A172 (cell line): ENCODE measurements around the gene FBXO15. TPM values are rescaled to one million over a fixed set of nuclear protein-coding genes. Genes with fewer than 3 reads are reported as not detected.

ENCODE experiments used
- DNase-seq: peaks from one replicate; pipeline ENCODE4 v3.0.0-alpha.2; 2015; ENCODE audit warnings: low spot score
- total RNA-seq: library from RNA; depleted of rRNA; stranded (reverse); fragments of >200 nt; shearing (Covaris generic); gene quantifications from 2 replicates; pipeline ENCODE4 v1.2.3, GENCODE V29; 2014

Gene FBXO15
- total RNA-seq, 1 experiment from 2014 or later: 0.31 TPM

DNA sequence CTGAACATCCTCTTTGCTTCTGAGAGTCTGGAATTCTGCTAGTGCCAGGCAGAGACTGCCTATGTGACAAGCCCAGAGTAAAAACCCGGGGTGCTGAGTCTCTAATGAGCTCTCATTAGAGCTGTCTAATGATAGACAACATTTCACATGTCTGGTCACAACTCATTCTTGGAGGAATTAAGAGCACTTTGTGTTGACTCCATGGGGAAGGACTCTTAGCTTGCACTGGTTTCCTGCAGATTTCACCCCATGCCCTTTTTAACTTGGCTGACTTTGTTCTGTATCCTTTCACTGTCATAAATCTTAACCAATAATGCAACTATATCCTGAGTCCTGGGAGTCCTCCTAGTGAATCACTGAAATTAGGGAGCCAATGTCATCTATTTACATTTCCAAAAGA is 33.5 kb downstream of the FBXO15 start:
- DNase-seq: no peak

DNA sequence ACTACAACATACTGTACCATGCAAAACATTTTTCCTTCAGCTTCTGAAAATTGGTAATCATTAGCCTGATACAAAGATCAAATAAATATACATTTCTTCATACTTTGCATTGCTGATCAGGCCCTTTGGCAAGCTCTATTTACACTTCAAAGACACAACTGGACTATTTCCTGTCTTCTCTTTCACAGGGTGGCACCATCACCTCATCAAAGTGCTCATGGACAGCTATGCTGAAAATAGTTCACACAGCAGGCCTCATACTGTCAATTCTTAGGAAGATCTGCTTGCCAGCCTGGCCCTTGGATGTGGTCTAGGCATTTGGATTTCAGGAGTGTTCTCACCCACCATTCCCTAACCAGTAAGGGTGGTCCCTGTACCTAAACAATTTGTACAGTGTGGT is 33.9 kb downstream of the FBXO15 start:
- DNase-seq: no peak

- DNase-seq: no peak
Observed at GRCh38 chr18:74110976-74111375, 36.7 kb downstream of the FBXO15 start.

DNA sequence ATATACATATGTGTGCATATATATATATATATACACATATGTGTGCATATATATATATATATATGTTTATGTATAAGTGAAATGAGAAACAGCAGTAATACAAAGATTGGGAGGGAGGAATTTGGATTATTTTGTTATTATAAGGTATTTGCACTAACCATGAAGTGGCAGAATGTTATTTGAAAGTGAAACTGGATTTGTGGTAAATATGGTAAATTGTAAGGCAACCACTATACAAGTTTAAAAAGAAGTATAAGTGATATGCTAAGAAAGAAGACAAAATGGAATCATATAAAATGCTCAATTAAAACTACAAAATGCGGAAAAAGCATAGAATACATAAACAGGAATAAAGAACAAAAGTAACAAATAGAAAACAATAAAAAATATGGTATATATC is 37.5 kb downstream of the FBXO15 start:
- no peak for DNase-seq

DNA sequence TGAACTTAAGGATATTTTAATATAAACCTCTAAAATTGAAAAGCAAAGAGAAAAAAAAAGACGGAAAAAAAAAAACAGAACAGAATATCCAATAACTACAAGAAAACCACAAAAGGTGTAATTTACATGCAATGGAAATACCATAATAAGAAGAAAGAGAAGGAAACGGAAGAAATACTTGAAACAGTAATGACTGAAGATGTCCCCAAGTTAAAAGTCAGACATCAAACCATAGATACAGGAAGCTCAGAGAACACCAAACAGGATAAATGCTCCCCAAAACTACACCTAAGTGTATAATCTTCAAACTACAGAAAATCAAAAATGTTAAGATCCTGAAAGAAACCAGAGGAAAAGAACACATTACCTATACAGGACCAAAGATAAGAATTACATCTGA is 39.2 kb downstream of the FBXO15 start:
- no peak for DNase-seq

GRCh38 chr18:74097803-74098202 is 49.8 kb downstream of the FBXO15 start:
- DNase-seq: no peak

DNA sequence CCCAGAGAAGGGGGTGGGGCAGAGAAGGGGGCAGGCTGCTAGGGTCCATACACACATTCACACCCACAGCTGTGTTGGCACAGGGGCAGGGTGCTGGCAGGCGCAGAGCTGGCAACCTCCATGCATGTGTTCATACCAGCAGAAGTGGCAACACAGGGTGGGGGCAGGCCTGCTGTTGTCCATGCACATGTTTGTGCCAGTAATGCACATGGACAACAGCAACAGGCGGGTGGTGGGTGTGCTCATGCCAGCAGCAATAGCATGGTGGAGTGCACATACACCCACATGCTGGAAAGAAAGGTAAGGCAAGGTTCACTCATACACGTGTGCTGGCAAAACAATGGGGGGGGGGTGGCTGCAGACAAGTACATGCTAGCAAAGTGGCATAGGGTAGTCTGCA is 54.7 kb downstream of the FBXO15 start:
- DNase-seq: no peak

DNA sequence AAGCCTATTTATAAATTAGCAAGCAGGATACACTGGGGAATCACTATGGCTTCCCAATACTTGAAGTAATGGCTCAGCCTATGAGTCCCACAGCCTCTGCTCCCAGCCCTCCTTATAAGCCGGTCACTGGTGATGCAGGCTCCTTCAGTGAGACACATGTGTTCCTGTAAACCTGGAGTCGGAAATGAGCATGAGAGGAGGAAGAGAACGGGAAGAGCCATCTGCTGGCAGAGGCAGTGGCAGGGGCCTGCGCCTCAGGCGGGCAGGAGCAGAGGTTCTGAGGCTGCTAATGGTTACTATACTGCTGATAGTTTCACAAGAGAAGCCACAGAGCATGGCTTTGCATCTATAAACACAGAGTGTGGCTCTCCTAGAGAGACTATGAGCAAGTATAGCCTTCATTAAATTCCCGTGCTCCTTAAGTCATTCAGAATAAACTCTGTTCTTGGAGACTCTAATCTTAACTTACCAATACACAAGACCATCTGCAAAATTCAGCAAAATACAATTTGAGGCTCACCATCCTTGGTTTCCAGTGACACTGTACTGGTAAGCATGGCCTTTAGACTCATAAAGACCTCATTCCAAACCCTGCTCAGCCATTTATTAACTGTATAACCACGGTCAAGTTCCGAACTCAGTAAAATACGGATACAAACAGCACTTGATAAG is 63.3 kb downstream of the FBXO15 start:
- no peak for DNase-seq

GRCh38 chr18:74083557-74083952 is 64.1 kb downstream of the FBXO15 start:
- DNase-seq: no peak

DNA sequence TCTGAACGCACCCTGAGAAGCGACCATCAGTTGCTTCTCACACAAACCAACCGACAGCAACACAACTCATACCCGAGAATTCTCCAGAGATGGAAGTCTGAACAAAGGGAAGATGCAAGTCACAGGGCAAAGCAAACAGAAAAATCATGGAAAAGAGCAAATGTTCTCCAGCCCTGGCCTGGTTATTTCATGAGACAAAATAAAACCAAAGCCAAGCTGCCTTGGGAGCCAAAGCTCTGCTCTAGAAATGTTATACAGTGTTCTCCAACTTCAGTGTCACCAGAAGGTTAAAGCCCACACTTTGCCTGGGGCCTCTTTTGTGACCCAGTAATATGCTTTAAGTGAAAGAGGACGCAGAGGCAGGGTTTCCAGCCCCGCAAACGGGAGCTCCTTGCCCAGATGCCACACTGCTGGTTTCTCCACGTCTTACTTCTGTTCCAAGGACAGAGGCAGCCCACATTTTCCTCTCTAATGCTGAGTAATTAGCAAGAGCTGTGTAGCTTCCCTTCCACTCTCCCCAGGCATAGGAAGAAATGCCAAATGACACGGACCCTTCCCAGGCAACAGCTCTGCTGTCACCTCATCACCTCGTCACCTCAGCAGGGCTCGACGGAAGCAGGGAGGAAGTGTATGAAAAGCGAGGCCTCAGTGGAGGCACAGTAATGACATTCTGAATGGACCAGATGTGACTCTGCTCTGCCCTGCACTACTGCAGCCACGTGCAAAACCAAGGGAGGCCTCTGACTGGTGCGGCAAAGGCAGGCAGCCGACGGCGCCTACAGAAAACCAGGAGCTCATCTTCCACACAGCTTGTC is 64.7 kb downstream of the FBXO15 start:
- DNase-seq: no peak

- DNase-seq: no peak
Observed at GRCh38 chr18:74081966-74082741, 65.5 kb downstream of the FBXO15 start.

DNA sequence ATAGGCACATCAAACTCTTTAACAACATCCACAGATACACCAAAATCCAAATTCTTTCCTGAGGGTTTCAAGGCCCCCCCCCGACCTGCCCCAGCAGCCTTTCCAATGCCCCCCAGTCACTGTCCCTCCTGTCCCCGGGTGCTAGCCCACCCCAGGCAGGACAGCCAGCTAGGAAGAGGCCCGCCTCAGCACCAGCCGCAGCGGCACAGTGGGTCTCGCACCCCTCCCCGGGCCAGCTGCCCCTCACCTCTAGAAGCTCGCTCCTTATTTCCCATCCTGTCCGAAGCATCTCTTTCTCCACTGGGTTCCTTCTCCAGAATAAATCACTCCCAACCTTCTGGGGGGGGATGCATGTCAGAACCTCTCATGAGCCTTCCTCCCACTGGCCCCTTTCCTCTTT is 69.4 kb downstream of the FBXO15 start:
- no peak for DNase-seq

- DNase-seq: no peak
Observed at GRCh38 chr18:74074668-74075564, 72.7 kb downstream of the FBXO15 start.

DNA sequence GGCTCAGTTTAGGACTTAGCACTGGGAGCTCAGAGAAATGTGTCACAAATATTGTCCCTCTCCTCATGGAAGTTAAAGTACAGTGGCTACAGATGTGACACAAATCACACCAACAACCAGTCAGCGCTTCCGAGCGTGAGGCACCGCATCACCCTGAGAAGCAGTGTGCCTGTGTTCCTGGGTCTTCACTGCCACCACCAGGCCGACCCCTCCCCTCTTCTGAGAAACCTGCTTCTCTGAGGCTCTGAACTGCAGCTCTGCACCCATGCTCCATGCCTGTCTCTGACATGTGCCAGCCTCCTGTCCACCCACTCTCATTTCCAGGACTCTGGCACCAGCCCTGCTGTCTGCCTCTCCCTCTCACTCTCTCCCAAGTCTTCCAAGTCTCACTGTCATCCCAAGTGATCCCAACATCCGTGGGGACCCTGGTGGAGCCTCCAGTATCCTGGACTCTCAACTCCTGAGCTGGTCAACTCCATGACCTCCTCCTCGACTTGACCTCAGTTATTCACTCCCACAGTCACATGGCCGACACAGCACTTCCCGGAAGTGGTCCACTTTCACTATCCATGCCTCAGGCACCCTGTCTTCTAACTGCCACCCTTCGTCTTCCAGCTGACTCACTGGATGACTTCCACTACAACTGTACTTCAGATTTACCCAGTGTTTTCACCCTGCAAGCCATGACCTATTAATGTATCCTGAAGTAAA is 73.5 kb downstream of the FBXO15 start:
- no peak for DNase-seq

DNA sequence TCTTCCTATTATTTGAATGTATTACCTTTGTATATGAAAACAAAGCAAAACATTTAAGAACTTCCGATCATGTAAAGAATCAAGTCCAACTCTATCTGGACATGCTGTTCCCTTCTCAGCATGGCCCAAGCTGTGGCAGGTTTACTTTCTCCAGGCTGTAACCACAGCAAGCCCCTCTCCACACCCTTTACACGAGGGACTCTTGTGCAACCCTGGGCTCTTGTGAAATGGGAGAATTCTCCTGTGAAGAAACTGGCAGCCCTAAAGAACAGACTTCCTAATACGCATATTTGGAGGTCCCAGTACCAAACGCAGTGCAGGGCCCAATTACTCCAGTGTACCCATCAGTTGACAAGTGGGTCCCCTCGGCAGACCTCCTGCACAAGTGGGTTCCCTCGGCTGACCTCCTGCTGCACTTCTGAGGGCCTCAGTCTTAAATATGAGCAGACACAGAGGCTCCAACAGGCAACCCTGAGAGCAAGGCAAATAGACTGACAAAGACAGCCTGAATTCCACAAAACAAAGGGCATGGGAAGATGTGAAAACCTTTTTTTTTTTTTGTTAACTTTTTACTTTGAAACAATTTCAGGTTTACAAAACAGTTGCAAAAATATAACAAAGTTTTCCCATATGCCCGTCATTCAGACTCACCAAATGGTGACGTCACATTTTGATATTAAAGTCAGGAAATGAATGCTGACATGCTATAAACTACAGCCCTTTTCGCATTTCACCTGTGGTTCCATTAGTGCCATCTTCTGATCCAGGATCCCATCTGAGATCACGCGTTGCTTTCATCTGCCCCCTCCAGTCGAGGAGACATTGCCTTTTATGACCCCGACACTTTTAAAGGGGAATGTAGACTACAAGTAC is 78.2 kb downstream of the FBXO15 start:
- DNase-seq: no peak

DNA sequence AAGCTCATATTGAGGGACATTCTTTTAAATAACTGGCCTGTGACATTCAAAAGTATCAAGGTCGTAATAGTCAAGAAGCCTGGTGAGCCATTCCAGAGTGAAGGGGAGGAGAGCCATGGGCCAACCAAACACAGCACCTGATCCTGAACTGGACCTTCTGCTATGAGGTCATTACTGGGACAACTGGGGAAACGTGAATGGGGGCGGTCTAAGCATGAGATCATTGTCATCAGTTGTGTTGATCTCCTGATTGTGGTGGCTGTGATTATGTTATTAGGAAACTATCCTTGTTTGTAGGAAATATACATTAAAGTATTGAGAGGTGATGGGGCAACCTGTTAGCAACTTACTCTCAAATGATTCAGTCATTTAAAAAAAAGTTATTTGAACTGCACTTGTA is 79.3 kb downstream of the FBXO15 start:
- DNase-seq: no peak

GRCh38 chr18:74066018-74066417 is 81.6 kb downstream of the FBXO15 start:
- DNase-seq: no peak

GRCh38 chr18:74065366-74065765 is 82.3 kb downstream of the FBXO15 start:
- DNase-seq: no peak

DNA sequence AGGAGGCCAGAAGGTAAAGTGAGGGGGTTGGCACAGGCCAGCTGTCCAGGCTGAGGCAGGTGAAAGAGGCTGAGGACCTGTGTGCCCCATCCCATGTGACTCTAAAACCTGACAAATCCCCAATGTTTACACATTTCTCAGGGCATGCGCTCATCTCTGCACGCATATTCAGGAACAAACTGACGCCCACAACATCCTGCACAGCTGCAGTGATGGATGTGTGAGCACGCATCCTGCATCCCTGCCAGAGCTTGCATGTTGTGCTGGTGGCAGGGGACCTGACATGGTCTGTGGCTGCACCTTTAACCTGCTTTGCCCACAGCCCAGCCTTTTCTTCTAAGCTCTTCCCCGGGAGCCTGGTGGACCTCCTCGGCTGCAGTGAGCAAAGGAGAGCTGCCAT is 83.1 kb downstream of the FBXO15 start:
- no peak for DNase-seq

DNA sequence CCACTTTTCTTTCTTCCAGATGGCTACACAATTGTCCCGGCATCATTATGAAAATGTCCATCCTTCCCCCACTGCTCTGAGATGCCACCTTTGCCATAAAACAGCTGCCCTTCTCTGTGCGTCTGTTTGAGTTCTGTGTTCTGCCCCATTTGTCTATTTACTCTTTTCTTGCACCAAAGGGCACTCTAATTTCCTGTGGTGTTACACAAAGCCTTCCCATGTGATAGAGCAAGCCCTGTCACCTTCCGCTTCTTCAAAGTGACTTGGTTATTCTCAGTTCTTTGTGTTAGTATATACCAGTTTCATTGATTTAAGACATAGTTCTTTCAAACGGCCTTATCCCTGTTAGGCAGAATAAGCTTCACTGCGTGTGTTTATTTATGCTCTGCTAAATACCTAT is 84.1 kb downstream of the FBXO15 start:
- no peak for DNase-seq
